ENCODE measurements around the gene AQP1. TPM values are rescaled to one million over a fixed set of nuclear protein-coding genes. Genes with fewer than 3 reads are reported as not detected.

AQP1 gene
- total RNA-seq, 4 donors from 2014 or later: 439 to 589 (median 503) TPM

DNA sequence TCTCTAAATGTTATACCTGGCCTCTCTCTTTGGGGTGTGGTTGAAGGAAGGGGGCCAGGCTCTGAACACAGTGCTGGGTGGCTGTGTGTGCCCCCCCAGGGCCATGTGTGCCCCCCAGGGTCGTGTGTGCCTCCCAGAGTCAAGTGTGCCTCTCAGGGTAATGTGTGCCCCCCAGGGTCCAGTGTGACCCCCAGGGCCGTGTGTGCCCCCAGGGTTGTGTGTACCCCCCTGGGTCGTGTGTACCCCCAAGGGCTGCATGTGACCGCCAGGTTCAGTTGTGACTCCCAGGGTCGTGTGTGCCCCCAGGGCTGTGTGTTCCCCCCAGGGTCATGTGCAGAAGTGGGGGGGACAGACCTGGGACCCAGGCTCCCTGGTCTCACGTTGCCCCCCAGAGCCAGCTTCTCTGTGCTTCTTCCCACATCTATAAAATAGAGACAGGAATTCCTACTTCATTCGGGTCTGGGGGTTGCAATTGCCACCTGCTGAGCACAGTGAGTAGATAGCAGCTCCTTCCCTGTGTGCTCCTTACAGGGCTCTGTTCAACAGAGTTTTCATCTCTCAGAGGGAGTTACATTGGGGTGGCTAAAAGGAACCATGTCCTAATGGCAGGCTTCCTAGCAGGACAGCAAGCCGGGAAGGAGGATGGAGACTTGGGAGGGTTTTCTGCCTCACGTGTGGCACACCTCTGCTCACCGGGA lies 40.7 kb upstream of the AQP1 start:
- TF ChIP-seq POLR2A (IDR thresholded peaks at IDR 0.05): no peak
- TF ChIP-seq, protein P1, sequence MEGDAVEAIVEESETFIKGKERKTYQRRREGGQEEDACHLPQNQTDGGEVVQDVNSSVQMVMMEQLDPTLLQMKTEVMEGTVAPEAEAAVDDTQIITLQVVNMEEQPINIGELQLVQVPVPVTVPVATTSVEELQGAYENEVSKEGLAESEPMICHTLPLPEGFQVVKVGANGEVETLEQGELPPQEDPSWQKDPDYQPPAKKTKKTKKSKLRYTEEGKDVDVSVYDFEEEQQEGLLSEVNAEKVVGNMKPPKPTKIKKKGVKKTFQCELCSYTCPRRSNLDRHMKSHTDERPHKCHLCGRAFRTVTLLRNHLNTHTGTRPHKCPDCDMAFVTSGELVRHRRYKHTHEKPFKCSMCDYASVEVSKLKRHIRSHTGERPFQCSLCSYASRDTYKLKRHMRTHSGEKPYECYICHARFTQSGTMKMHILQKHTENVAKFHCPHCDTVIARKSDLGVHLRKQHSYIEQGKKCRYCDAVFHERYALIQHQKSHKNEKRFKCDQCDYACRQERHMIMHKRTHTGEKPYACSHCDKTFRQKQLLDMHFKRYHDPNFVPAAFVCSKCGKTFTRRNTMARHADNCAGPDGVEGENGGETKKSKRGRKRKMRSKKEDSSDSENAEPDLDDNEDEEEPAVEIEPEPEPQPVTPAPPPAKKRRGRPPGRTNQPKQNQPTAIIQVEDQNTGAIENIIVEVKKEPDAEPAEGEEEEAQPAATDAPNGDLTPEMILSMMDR (IDR thresholded peaks at IDR 0.05): no peak
- TF ChIP-seq EP300 (IDR thresholded peaks at IDR 0.05): no peak
- no peak for TF ChIP-seq POLR2AphosphoS5 (IDR thresholded peaks at IDR 0.05)
- Histone ChIP-seq H3K36me3 (peaks cover 0 to 58% of the 10 kb centered on the region in 2 donors), H3K9me3 (no peaks in the 10 kb centered on the region), H3K4me3 (no peak overlapping the region), H3K27ac (peak overlapping the region in 3 of 4 donors; percentile 21 to 62 (median 35)), H3K4me1 (peaks cover 0 to 47% (median 0%) of the 10 kb centered on the region in 3 donors), H3K27me3 (no peaks in the 10 kb centered on the region)
- 86% methylated on average over 1 of the region's 10 CpGs; no CpG with 5 or more reads in 1 of the 2 donors for WGBS, 2 donors (ENCODE audit: low coverage in 1 of 2)
- ATAC-seq: no peak

- TF ChIP-seq POLR2A (IDR thresholded peaks at IDR 0.05) (no peak), POLR2AphosphoS5 (IDR thresholded peaks at IDR 0.05) (no peak), EP300 (IDR thresholded peaks at IDR 0.05) (no peak)
- TF ChIP-seq, protein P1 (IDR thresholded peaks at IDR 0.05): no peak
- no peak overlapping the region for H3K4me3 ChIP-seq
- 100% methylated on average over 1 of the region's 5 CpGs for WGBS, 2 donors (ENCODE audit: low coverage in 1 of 2)
- no peak overlapping the region for H3K27ac ChIP-seq
- H3K27me3 ChIP-seq: no peaks in the 10 kb centered on the region
- peaks cover 0 to 65% of the 10 kb centered on the region in 2 donors for H3K36me3 ChIP-seq
- ATAC-seq: no peak
- peaks cover 0 to 44% (median 0%) of the 10 kb centered on the region in 3 donors for H3K4me1 ChIP-seq
- H3K9me3 ChIP-seq: no peaks in the 10 kb centered on the region
Measured at GRCh38 chr7:30871655-30872054, 40.0 kb upstream of the AQP1 start.

- Histone ChIP-seq H3K4me3 (no peak overlapping the region), H3K27ac (no peak overlapping the region), H3K9me3 (no peaks in the 10 kb centered on the region), H3K36me3 (peaks cover 0 to 70% of the 10 kb centered on the region in 2 donors), H3K27me3 (no peaks in the 10 kb centered on the region), H3K4me1 (peaks cover 0 to 42% (median 0%) of the 10 kb centered on the region in 3 donors)
- no peak for ATAC-seq
- WGBS, 2 donors (ENCODE audit: low coverage in 1 of 2): no CpG with 5 or more reads among the region's 2 CpGs
- no peak for TF ChIP-seq POLR2AphosphoS5 (IDR thresholded peaks at IDR 0.05)
- no peak for TF ChIP-seq POLR2A (IDR thresholded peaks at IDR 0.05)
- TF ChIP-seq, protein P1 (IDR thresholded peaks at IDR 0.05): no peak
- TF ChIP-seq EP300 (IDR thresholded peaks at IDR 0.05): no peak
Measured at GRCh38 chr7:30873207-30873606, 38.4 kb upstream of the AQP1 start.

- H3K27me3 ChIP-seq: no peaks in the 10 kb centered on the region
- WGBS, 2 donors (ENCODE audit: low coverage in 1 of 2): 83 to 100% methylated on average over 1 to 6 of the region's 6 CpGs
- H3K4me1 ChIP-seq: peaks cover 0 to 47% (median 0%) of the 10 kb centered on the region in 3 donors
- TF ChIP-seq POLR2A (IDR thresholded peaks at IDR 0.05): no peak
- TF ChIP-seq POLR2AphosphoS5 (IDR thresholded peaks at IDR 0.05): no peak
- no peak for TF ChIP-seq EP300 (IDR thresholded peaks at IDR 0.05)
- TF ChIP-seq, protein P1 (IDR thresholded peaks at IDR 0.05): no peak
- peak overlapping the region in 1 of 4 donors; percentile 2 for H3K27ac ChIP-seq
- H3K9me3 ChIP-seq: no peaks in the 10 kb centered on the region
- H3K36me3 ChIP-seq: peaks cover 0 to 70% of the 10 kb centered on the region in 2 donors
- no peak overlapping the region for H3K4me3 ChIP-seq
- no peak for ATAC-seq
Measured at GRCh38 chr7:30873656-30874055, 38.0 kb upstream of the AQP1 start.

Measured in gastroesophageal sphincter (tissue), 4 donors.